ENCODE data around the gene RAC3.

DNA sequence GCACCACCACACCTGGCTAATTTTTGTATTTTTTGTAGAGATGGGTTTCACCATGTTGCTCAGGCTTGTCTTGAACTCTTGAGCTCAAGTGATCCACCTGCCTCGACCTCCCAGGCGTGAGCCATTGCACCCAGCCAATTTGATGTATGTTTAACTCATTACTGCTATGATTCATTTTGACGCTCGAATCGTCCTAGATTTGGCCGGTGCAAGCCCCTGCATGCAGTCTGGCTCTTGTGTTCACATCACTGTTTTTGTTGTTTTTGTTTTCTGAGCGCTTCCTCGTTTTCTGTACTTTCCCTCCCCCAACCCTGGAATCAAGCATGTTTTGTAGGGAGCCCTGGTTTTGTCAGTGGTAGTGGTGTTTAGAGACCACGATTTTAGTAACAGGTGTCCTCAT is 42.0 kb downstream of the RAC3 start:
- no peak for TF ChIP-seq POLR2AphosphoS5 (IDR thresholded peaks at IDR 0.05)
- TF ChIP-seq, protein P1, sequence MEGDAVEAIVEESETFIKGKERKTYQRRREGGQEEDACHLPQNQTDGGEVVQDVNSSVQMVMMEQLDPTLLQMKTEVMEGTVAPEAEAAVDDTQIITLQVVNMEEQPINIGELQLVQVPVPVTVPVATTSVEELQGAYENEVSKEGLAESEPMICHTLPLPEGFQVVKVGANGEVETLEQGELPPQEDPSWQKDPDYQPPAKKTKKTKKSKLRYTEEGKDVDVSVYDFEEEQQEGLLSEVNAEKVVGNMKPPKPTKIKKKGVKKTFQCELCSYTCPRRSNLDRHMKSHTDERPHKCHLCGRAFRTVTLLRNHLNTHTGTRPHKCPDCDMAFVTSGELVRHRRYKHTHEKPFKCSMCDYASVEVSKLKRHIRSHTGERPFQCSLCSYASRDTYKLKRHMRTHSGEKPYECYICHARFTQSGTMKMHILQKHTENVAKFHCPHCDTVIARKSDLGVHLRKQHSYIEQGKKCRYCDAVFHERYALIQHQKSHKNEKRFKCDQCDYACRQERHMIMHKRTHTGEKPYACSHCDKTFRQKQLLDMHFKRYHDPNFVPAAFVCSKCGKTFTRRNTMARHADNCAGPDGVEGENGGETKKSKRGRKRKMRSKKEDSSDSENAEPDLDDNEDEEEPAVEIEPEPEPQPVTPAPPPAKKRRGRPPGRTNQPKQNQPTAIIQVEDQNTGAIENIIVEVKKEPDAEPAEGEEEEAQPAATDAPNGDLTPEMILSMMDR (IDR thresholded peaks at IDR 0.05): no peak
- TF ChIP-seq EP300 (IDR thresholded peaks at IDR 0.05): no peak
- no peak for TF ChIP-seq POLR2A (IDR thresholded peaks at IDR 0.05)
